GM19099 (cell line): Measurements from ENCODE around the gene ZC3HAV1.

Experiments
- POLR2A ChIP-seq: IDR thresholded peaks from 3 replicates; pipeline ENCODE4 v1.6.1; 2011; ENCODE audit warnings: low read depth; ENCODE audit not compliant: insufficient read length; ENCODE audit errors: extremely low read depth

ZC3HAV1 gene

GRCh38 chr7:139095194-139095659 lies 14.3 kb downstream of the ZC3HAV1 start:
- TF ChIP-seq POLR2A, result peak; percentile 48

GRCh38 chr7:139094596-139094995 lies 14.9 kb downstream of the ZC3HAV1 start:
- no peak for TF ChIP-seq POLR2A

GRCh38 chr7:139094030-139094429 lies 15.5 kb downstream of the ZC3HAV1 start:
- TF ChIP-seq POLR2A, result no peak

GRCh38 chr7:139092090-139092796 lies 17.3 kb downstream of the ZC3HAV1 start:
- TF ChIP-seq POLR2A, result no peak

- no peak for TF ChIP-seq POLR2A
These were observed 17.9 kb downstream of the ZC3HAV1 start for GRCh38 chr7:139091677-139091996.

GRCh38 chr7:139089118-139089517 lies 20.4 kb downstream of the ZC3HAV1 start:
- no peak for TF ChIP-seq POLR2A

GRCh38 chr7:139088268-139088667 lies 21.3 kb downstream of the ZC3HAV1 start:
- no peak for TF ChIP-seq POLR2A

GRCh38 chr7:139087212-139087611 lies 22.3 kb downstream of the ZC3HAV1 start:
- no peak for TF ChIP-seq POLR2A

- TF ChIP-seq POLR2A, result no peak
These were observed 23.1 kb downstream of the ZC3HAV1 start for GRCh38 chr7:139086454-139086853.

GRCh38 chr7:139084709-139085108 lies 24.8 kb downstream of the ZC3HAV1 start:
- TF ChIP-seq POLR2A, result no peak

GRCh38 chr7:139081584-139081983 lies 27.9 kb downstream of the ZC3HAV1 start:
- TF ChIP-seq POLR2A, result no peak

- TF ChIP-seq POLR2A, result no peak
These were observed 28.6 kb downstream of the ZC3HAV1 start for GRCh38 chr7:139080905-139081304.

GRCh38 chr7:139079861-139080260 lies 29.7 kb downstream of the ZC3HAV1 start:
- TF ChIP-seq POLR2A, result no peak

GRCh38 chr7:139078911-139079310 lies 30.6 kb downstream of the ZC3HAV1 start:
- no peak for TF ChIP-seq POLR2A

GRCh38 chr7:139078399-139078798 lies 31.1 kb downstream of the ZC3HAV1 start:
- TF ChIP-seq POLR2A, result no peak

- no peak for TF ChIP-seq POLR2A
These were observed 33.4 kb downstream of the ZC3HAV1 start for GRCh38 chr7:139075871-139076686.
